ENCODE data around the gene CADM4. TPM values are rescaled to one million over a fixed set of nuclear protein-coding genes. Genes with fewer than 3 reads are reported as not detected.

CADM4 gene
- total and polyA plus RNA-seq, 10 of the 15 experiments (the other 5 are each of a cell fraction or from before 2014, with no cell fraction given): 0.04 to 0.12 (median 0.08) TPM; not detected in 5

- RAD21 ChIA-PET (ENCODE audit: unreplicated experiment): no interaction called here
- no peak for TF ChIP-seq RB1 (IDR thresholded peaks at IDR 0.05; ENCODE audit: borderline replicate concordance)
- TF ChIP-seq, protein P1, sequence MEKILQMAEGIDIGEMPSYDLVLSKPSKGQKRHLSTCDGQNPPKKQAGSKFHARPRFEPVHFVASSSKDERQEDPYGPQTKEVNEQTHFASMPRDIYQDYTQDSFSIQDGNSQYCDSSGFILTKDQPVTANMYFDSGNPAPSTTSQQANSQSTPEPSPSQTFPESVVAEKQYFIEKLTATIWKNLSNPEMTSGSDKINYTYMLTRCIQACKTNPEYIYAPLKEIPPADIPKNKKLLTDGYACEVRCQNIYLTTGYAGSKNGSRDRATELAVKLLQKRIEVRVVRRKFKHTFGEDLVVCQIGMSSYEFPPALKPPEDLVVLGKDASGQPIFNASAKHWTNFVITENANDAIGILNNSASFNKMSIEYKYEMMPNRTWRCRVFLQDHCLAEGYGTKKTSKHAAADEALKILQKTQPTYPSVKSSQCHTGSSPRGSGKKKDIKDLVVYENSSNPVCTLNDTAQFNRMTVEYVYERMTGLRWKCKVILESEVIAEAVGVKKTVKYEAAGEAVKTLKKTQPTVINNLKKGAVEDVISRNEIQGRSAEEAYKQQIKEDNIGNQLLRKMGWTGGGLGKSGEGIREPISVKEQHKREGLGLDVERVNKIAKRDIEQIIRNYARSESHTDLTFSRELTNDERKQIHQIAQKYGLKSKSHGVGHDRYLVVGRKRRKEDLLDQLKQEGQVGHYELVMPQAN (conservative IDR thresholded peaks at IDR 0.05): no peak
- no peak for TF ChIP-seq BACH1 (IDR thresholded peaks at IDR 0.05; ENCODE audit: borderline replicate concordance)
- no peak for TF ChIP-seq CHD2 (IDR thresholded peaks at IDR 0.05; ENCODE audit: borderline replicate concordance, low read depth, low read length)
- no peak for TF ChIP-seq POLR2AphosphoS5 (IDR thresholded peaks at IDR 0.05; ENCODE audit: low read length)
- TF ChIP-seq E2F8 (IDR thresholded peaks at IDR 0.05; ENCODE audit: low read depth, partially characterized antibody): no peak
- TF ChIP-seq FOXM1 (IDR thresholded peaks at IDR 0.05; ENCODE audit: low read depth, low read length): no peak
- TF ChIP-seq, protein P2, sequence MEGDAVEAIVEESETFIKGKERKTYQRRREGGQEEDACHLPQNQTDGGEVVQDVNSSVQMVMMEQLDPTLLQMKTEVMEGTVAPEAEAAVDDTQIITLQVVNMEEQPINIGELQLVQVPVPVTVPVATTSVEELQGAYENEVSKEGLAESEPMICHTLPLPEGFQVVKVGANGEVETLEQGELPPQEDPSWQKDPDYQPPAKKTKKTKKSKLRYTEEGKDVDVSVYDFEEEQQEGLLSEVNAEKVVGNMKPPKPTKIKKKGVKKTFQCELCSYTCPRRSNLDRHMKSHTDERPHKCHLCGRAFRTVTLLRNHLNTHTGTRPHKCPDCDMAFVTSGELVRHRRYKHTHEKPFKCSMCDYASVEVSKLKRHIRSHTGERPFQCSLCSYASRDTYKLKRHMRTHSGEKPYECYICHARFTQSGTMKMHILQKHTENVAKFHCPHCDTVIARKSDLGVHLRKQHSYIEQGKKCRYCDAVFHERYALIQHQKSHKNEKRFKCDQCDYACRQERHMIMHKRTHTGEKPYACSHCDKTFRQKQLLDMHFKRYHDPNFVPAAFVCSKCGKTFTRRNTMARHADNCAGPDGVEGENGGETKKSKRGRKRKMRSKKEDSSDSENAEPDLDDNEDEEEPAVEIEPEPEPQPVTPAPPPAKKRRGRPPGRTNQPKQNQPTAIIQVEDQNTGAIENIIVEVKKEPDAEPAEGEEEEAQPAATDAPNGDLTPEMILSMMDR (IDR thresholded peaks at IDR 0.05 in 2 of 3, conservative IDR thresholded peaks at IDR 0.05 in 1 of 3; ENCODE audit: control insufficient read depth in 2 of 3, extremely low read depth in 1 of 3, insufficient read depth in 1 of 3, low read depth in 3 of 3, low read length in 3 of 3): no peak
- no peak for TF ChIP-seq NBN (IDR thresholded peaks at IDR 0.05)
- H3K9me3 ChIP-seq (replicated peaks; ENCODE audit: control insufficient read depth, insufficient read depth, low read length): no peaks in the 10 kb centered on the region
- H4K20me1 ChIP-seq (ENCODE audit: control insufficient read depth, insufficient read depth): no peaks in the 10 kb centered on the region
- H3K9ac ChIP-seq (ENCODE audit: control insufficient read depth, insufficient read depth, low read length): no peak overlapping the region
- intact Hi-C loops (cut with micrococcal nuclease; ENCODE audit: unreplicated experiment): no loop called here
- H3K27ac ChIP-seq (ENCODE audit: control insufficient read depth, insufficient read depth): no peak overlapping the region
- BruUV-seq (replicated peaks): no TSS peak
- no peak for ATAC-seq
- POLR2A ChIA-PET: no interaction called here
- no peak overlapping the region for H2AFZ ChIP-seq (ENCODE audit: control insufficient read depth, low read depth, low read length)
- SMC1A ChIA-PET (ENCODE audit: uncharacterized antibody, unreplicated experiment): no interaction called here
- CTCF ChIA-PET: no interaction called here
- no peaks in the 10 kb centered on the region for H3K79me2 ChIP-seq (ENCODE audit: control insufficient read depth, insufficient read depth, low read length)
- in situ Hi-C loops (cut with MboI): no loop called here
- H3K4me1 ChIP-seq (ENCODE audit: control insufficient read depth, insufficient read depth, low read length): no peaks in the 10 kb centered on the region
- peaks cover 0 to 3% of the 10 kb centered on the region in 2 experiments; a peak in 1 of 4 replicates for H3K27me3 ChIP-seq (replicated peaks in 1 of 2; ENCODE audit: control insufficient read depth in 2 of 2, insufficient read depth in 2 of 2, low read length in 1 of 2)
- 57% methylated on average over 5 of the region's 5 CpGs for WGBS (ENCODE audit: insufficient coverage, insufficient replicate concordance, low lambda C conversion rate, missing lambda C conversion rate)
- DNase-seq (ENCODE audit: low read depth, low spot score): no peak
- H3K4me2 ChIP-seq (ENCODE audit: control insufficient read depth, insufficient read depth): no peak overlapping the region
- no peak overlapping the region for H3K4me3 ChIP-seq
- no peak for FAIRE-seq
- H3K36me3 ChIP-seq (ENCODE audit: control insufficient read depth in 2 of 2, insufficient read depth in 2 of 2, low read length in 1 of 2): no peaks in the 10 kb centered on the region
Observed at GRCh38 chr19:43631491-43631890, 8.2 kb downstream of the CADM4 start.
